Measurements from ENCODE around the gene MACF1. TPM values are rescaled to one million over a fixed set of nuclear protein-coding genes. Genes with fewer than 3 reads are reported as not detected.
"Not testable (repeated sequence)": the region's sequence is repeated elsewhere in the genome, so short reads cannot be mapped to it uniquely, and the experiment has no call there.

The MACF1 gene
- total RNA-seq, 4 donors from 2014 or later = 82.1 to 247 (median 154) TPM

GRCh38 chr1:39524171-39524570 is 319.7 kb downstream of the MACF1 start:
- TF ChIP-seq CTCF (IDR thresholded peaks at IDR 0.05) (no peak), POLR2A (IDR thresholded peaks at IDR 0.05) (no peak)
- no peak for DNase-seq
- Histone ChIP-seq H3K27ac (no peak overlapping the region), H3K27me3 (no peaks in the 10 kb centered on the region), H3K4me3 (no peak overlapping the region), H3K9me3 (no peaks in the 10 kb centered on the region), H3K36me3 (peaks cover 7 to 40% (median 10%) of the 10 kb centered on the region in 3 donors), H3K4me1 (no peaks in the 10 kb centered on the region)
- WGBS, 2 donors = 44 to 69% methylated on average over 3 to 4 of the region's 6 CpGs
- intact Hi-C loops (cut with DNase I) = no loop called here

DNA sequence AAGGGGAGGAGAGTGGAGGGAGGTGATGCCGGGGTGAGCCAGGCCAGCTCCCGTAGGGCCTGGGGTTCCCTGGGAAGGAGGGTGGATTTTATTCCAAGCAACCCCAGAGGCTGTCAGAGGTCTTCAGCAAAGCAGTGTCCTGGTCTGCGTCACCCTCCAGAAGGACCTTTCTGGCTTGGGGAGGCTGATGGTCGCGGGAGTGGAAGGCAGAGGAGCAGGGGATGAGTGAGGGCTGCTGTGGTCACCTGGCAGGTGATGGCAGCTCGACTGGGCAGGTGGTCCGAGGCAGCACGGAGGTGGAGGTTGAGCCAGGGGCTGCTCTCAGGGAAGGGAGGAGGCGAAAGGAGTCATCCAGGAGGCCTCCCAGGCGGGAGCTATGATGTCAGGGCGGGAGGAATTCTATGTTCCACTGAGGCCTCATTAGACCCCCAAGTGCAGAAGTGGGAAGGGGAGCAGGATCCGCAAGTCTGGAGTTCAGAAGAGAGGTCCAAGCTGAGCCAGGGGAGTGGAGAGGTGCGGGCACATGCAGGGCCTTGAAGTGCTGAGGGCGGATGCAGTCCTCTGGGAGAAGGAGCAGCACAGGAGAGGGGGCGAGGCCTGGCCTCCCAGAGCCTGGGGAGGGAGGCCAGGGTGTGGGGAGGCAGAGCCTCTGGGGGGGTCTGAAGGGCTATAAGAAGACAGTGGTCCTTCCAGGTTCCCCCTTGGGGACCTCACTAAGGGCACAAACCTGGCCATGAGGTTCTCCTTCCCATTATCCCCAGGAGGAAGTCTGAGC is 320.3 kb downstream of the MACF1 start:
- intact Hi-C loops (cut with DNase I) = no loop called here
- Histone ChIP-seq H3K4me1 (no peaks in the 10 kb centered on the region), H3K36me3 (peaks cover 7 to 46% (median 10%) of the 10 kb centered on the region in 3 donors), H3K4me3 (no peak overlapping the region), H3K9me3 (no peaks in the 10 kb centered on the region), H3K27ac (no peak overlapping the region), H3K27me3 (no peaks in the 10 kb centered on the region)
- DNase-seq = no peak
- WGBS, 2 donors = 78 to 87% methylated on average over 11 of the region's 15 CpGs
- no peak for TF ChIP-seq POLR2A (IDR thresholded peaks at IDR 0.05)
- TF ChIP-seq CTCF (IDR thresholded peaks at IDR 0.05) = no peak

DNA sequence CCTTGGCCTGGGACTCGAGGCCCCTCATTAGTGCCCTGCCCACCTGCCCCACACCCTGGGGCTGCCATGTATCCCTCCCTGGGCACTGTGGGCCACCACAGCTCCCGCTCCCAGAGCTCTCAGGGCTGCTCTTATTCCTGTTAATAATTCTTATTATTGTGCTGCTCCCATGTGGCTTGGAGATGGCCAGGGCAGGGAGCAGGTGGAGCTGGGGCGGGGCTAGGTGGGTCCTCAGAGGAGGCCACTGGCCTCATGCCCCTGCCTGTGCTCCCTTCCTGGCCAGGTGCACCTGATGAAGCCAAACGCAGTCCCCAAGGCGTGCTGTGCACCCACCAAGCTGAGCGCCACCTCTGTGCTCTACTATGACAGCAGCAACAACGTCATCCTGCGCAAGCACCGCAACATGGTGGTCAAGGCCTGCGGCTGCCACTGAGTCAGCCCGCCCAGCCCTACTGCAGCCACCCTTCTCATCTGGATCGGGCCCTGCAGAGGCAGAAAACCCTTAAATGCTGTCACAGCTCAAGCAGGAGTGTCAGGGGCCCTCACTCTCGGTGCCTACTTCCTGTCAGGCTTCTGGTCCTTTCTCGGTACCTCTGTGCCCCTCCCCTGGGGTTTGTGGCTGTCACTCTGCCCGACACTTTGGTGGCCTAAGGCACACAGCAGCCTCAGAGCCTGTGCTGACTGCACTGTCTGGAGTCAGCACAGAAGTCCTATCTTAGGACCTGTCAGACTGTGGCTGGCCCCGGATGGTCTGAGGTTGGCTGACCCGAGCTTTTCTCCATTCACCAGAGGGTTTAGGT is 321.1 kb downstream of the MACF1 start:
- DNase-seq = peak; percentile 17
- Histone ChIP-seq H3K27me3 (no peaks in the 10 kb centered on the region), H3K27ac (no peak overlapping the region), H3K4me3 (no peak overlapping the region), H3K4me1 (no peaks in the 10 kb centered on the region), H3K36me3 (peaks cover 7 to 54% (median 10%) of the 10 kb centered on the region in 3 donors), H3K9me3 (no peaks in the 10 kb centered on the region)
- WGBS, 2 donors = 75 to 89% methylated on average over 4 to 8 of the region's 17 CpGs
- TF ChIP-seq CTCF (IDR thresholded peaks at IDR 0.05) (no peak), POLR2A (IDR thresholded peaks at IDR 0.05) (no peak)
- intact Hi-C loops (cut with DNase I) = no loop called here

GRCh38 chr1:39526466-39527189 is 322.1 kb downstream of the MACF1 start:
- 90 to 94% methylated on average over 6 to 9 of the region's 11 CpGs for WGBS, 2 donors
- no peak overlapping the region for H3K4me3 ChIP-seq
- no peaks in the 10 kb centered on the region for H3K4me1 ChIP-seq
- no peak for TF ChIP-seq CTCF (IDR thresholded peaks at IDR 0.05)
- TF ChIP-seq POLR2A (IDR thresholded peaks at IDR 0.05) = no peak
- no peak for DNase-seq
- H3K36me3 ChIP-seq = peaks cover 7 to 63% (median 10%) of the 10 kb centered on the region in 3 donors
- H3K27me3 ChIP-seq = no peaks in the 10 kb centered on the region
- no peaks in the 10 kb centered on the region for H3K9me3 ChIP-seq
- intact Hi-C loops (cut with DNase I) = no loop called here
- H3K27ac ChIP-seq = no peak overlapping the region

DNA sequence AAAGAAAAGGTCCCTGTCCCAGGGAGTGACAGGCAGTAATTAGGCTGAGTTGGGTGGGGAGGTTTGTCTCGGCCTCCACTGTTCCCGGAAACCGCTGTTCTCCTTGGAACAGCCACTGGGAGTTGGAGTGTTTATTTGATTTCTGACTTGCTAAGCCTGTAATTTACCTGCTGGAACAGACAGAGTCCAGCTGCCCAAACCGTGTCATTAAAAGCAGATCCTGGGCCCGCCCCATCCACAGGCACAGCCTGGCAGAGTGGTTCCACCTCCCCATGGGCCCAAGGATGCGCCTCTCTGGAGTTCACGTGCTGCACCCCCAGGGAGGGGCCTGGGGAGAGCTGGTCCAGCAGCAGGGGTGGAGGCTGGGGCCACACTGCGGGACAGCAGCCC is 322.7 kb downstream of the MACF1 start:
- H3K9me3 ChIP-seq; DNase-seq; H3K4me3 ChIP-seq; H3K27ac ChIP-seq; H3K4me1 ChIP-seq; H3K27me3 ChIP-seq; intact Hi-C loops (cut with DNase I): not testable (repeated sequence)
- H3K36me3 ChIP-seq = peaks cover 7 to 69% (median 10%) of the 10 kb centered on the region in 3 donors
- WGBS, 2 donors = 80 to 90% methylated on average over 2 to 3 of the region's 8 CpGs
